SK-N-SH treated with all-trans-retinoic acid at 6 μM for 48 hours (cell line): Measurements from ENCODE around the gene FRA10AC1.
A peak's percentile ranks its signal among the peaks of the same experiment; 100 is the strongest.

Source experiments
- ATAC-seq: fragments of 200-7000 bp; cut with Tn5 transposase; 3 replicates; pipeline ENCODE4 v1.9.1; 2020; ENCODE audit warnings: mild to moderate bottlenecking, moderate library complexity
- ARNTL ChIP-seq: fragments of 450-650 bp; formaldehyde crosslinking; IDR thresholded peaks from 2 replicates; pipeline ENCODE4 v1.5.0; 2020; ENCODE audit warnings: low read depth, mild to moderate bottlenecking, moderate library complexity, borderline replicate concordance
- CSDC2 ChIP-seq: fragments of 250-450 bp; sonication (Bioruptor Pico); IDR thresholded peaks from 2 replicates; pipeline ENCODE4 v1.5.0; 2020; ENCODE audit warnings: mild to moderate bottlenecking, moderate library complexity
- CSRNP3 ChIP-seq: fragments of 250-450 bp; sonication (Bioruptor Pico); IDR thresholded peaks from 2 replicates; pipeline ENCODE4 v1.5.1; 2021; ENCODE audit warnings: mild to moderate bottlenecking, moderate library complexity
- ESRRG ChIP-seq: fragments of 250-450 bp; sonication (Bioruptor Pico); IDR thresholded peaks from 2 replicates; pipeline ENCODE4 v1.6.1; 2021; ENCODE audit warnings: mild to moderate bottlenecking
- ISL1 ChIP-seq: fragments of 250-450 bp; sonication (Bioruptor Pico); IDR thresholded peaks from 2 replicates; pipeline ENCODE4 v2.1.2; 2022; ENCODE audit warnings: mild to moderate bottlenecking, moderate library complexity
- OSR1 ChIP-seq: fragments of 250-450 bp; sonication (Bioruptor Pico); IDR thresholded peaks from 2 replicates; pipeline ENCODE4 v1.8.0; 2022; ENCODE audit warnings: moderate library complexity, mild to moderate bottlenecking, inconsistent platforms
- PATZ1 ChIP-seq: fragments of 250-450 bp; sonication (Bioruptor Pico); IDR thresholded peaks from 2 replicates; pipeline ENCODE4 v1.8.0; 2020; ENCODE audit warnings: mild to moderate bottlenecking, moderate library complexity, borderline replicate concordance
- POU6F1 ChIP-seq: fragments of 250-450 bp; sonication (Bioruptor Pico); IDR thresholded peaks from 2 replicates; pipeline ENCODE4 v1.8.0; 2021; ENCODE audit warnings: low read depth, mild to moderate bottlenecking, moderate library complexity, borderline replicate concordance
- PPARA ChIP-seq: fragments of 250-450 bp; sonication (Bioruptor Pico); IDR thresholded peaks from 2 replicates; pipeline ENCODE4 v1.5.0; 2020; ENCODE audit warnings: mild to moderate bottlenecking, borderline replicate concordance
- RARB ChIP-seq: fragments of 250-450 bp; sonication (Bioruptor Pico); IDR thresholded peaks from 2 replicates; pipeline ENCODE4 v1.8.0; 2021; ENCODE audit warnings: mild to moderate bottlenecking, moderate library complexity
- SNAI2 ChIP-seq: fragments of 250-450 bp; sonication (Bioruptor Pico); IDR thresholded peaks from 2 replicates; pipeline ENCODE4 v1.5.0; 2020; ENCODE audit warnings: mild to moderate bottlenecking, moderate library complexity
- TCF4 ChIP-seq: fragments of 250-450 bp; sonication (Bioruptor Pico); IDR thresholded peaks from 2 replicates; pipeline ENCODE4 v1.8.0; 2021; ENCODE audit warnings: mild to moderate bottlenecking, moderate library complexity, borderline replicate concordance
- TOX ChIP-seq: fragments of 250-450 bp; sonication (Bioruptor Pico); IDR thresholded peaks from 2 replicates; pipeline ENCODE4 v1.8.0; 2021; ENCODE audit warnings: mild to moderate bottlenecking, moderate library complexity, borderline replicate concordance
- TSHZ2 ChIP-seq: fragments of 250-450 bp; sonication (Bioruptor Pico); IDR thresholded peaks from 2 replicates; pipeline ENCODE4 v1.5.0; 2020; ENCODE audit warnings: mild to moderate bottlenecking, moderate library complexity
- ZFP3 ChIP-seq: fragments of 250-450 bp; sonication (Bioruptor Pico); IDR thresholded peaks from 2 replicates; pipeline ENCODE4 v1.5.0; 2020; ENCODE audit warnings: mild to moderate bottlenecking, moderate library complexity
- ZFP30 ChIP-seq: fragments of 450-650 bp; formaldehyde crosslinking; IDR thresholded peaks from 2 replicates; pipeline ENCODE4 v1.5.0; 2022; ENCODE audit warnings: mild to moderate bottlenecking, moderate library complexity
- ZNF565 ChIP-seq: fragments of 450-650 bp; formaldehyde crosslinking; conservative IDR thresholded peaks from 2 replicates; pipeline ENCODE4 v1.5.0; 2020; ENCODE audit warnings: low read depth, mild to moderate bottlenecking, moderate library complexity
- ZNF70 ChIP-seq: fragments of 450-650 bp; formaldehyde crosslinking; IDR thresholded peaks from 2 replicates; pipeline ENCODE4 v1.5.0; 2020; ENCODE audit warnings: mild to moderate bottlenecking, moderate library complexity
- ZNF8 ChIP-seq: fragments of 450-650 bp; formaldehyde crosslinking; IDR thresholded peaks from 2 replicates; pipeline ENCODE4 v1.5.0; 2020; ENCODE audit warnings: mild to moderate bottlenecking, moderate library complexity

The FRA10AC1 gene

GRCh38 chr10:93680412-93681047 lies 21.9 kb downstream of the FRA10AC1 start:
- TF ChIP-seq ZNF565 (no peak), PATZ1 (CRISPR knock-in tag) (no peak), ISL1 (CRISPR knock-in tag) (0 out of 2 replicates have a peak, but pooled peaks have one; percentile 12)
- TF ChIP-seq, all 23 proteins: peak for 1
- ATAC-seq = peak; percentile 82

GRCh38 chr10:93678805-93679587 lies 23.4 kb downstream of the FRA10AC1 start:
- no peak for ATAC-seq
- TF ChIP-seq CSDC2 (no peak), TSHZ2 (CRISPR knock-in tag) (no peak), TCF4 (peak; percentile 87)

GRCh38 chr10:93678386-93678785 lies 24.0 kb downstream of the FRA10AC1 start:
- ATAC-seq = no peak
- TF ChIP-seq TCF4 (no peak), OSR1 (CRISPR knock-in tag) (no peak), ARNTL (no peak), PATZ1 (CRISPR knock-in tag) (no peak), ZNF8 (CRISPR knock-in tag) (no peak), POU6F1 (CRISPR knock-in tag) (no peak), CSDC2 (no peak), ZNF70 (no peak), ZFP3 (CRISPR knock-in tag) (no peak), ZNF565 (no peak), ESRRG (CRISPR knock-in tag) (no peak), SNAI2 (CRISPR knock-in tag) (no peak), PPARA (CRISPR knock-in tag) (no peak), ZFP30 (CRISPR knock-in tag) (no peak), RARB (CRISPR knock-in tag) (no peak), TOX (CRISPR knock-in tag) (no peak), CSRNP3 (no peak)
